Activated B cell treated with CpG ODN at 0.5 μM for 24 hours (primary cell): ENCODE data around the gene GRHL1. TPM values are rescaled to one million over a fixed set of nuclear protein-coding genes. Genes with fewer than 3 reads are reported as not detected.

ENCODE experiments used
- ATAC-seq: fragments of 200-7000 bp; cut with Tn5 transposase; one replicate; pipeline ENCODE4 v1.10.0; 2021; ENCODE audit warnings: low read depth, mild to moderate bottlenecking, moderate library complexity
- CTCF ChIA-PET: fragments of 350-600 bp; sonication (Branson Sonifier 250); formaldehyde crosslinking; loops from one replicate; lab custom pipeline; 2021; ENCODE audit warnings: antibody characterized with exemption; lab: Charles Lee
- POLR2A ChIA-PET: fragments of 350-600 bp; sonication (Branson Sonifier 250); formaldehyde crosslinking; loops from one replicate; lab custom pipeline; 2021; ENCODE audit warnings: antibody characterized with exemption; lab: Charles Lee
- DNase-seq: peaks from one replicate; pipeline ENCODE4 v3.0.0; 2022
- H3K27ac Mint-ChIP-seq: one replicate; pipeline ENCODE4 v1.8.0; 2020; ENCODE audit warnings: mixed read lengths
- H3K27me3 Mint-ChIP-seq: one replicate; pipeline ENCODE4 v1.8.0; 2021; ENCODE audit warnings: mixed read lengths
- H3K36me3 Mint-ChIP-seq: one replicate; pipeline ENCODE4 v1.8.0; 2021; ENCODE audit warnings: low read depth, mixed read lengths
- H3K4me1 Mint-ChIP-seq: one replicate; pipeline ENCODE4 v1.8.0; 2021; ENCODE audit warnings: mixed read lengths
- H3K4me3 Mint-ChIP-seq: one replicate; pipeline ENCODE4 v1.8.0; 2020; ENCODE audit warnings: mild to moderate bottlenecking, mixed read lengths
- H3K9me3 Mint-ChIP-seq: one replicate; pipeline ENCODE4 v1.8.0; 2020; ENCODE audit warnings: mixed read lengths
- CTCF ChIP-seq: fragments of 200-600 bp; IDR thresholded peaks from one replicate; pipeline ENCODE4 v1.8.0; 2022; ENCODE audit warnings: antibody characterized with exemption, mild to moderate bottlenecking
- intact Hi-C: fragments of 100-400 bp; cut with micrococcal nuclease; formaldehyde crosslinking; loops from one replicate; pipeline ENCODE4 v1.15.1; 2024
- total RNA-seq: library from RNA; stranded (reverse); gene quantifications from 2 replicates; pipeline ENCODE4 v1.2.3, GENCODE V29; 2022

Gene GRHL1
- total RNA-seq, 1 donor from 2014 or later, result 0.95 TPM

DNA sequence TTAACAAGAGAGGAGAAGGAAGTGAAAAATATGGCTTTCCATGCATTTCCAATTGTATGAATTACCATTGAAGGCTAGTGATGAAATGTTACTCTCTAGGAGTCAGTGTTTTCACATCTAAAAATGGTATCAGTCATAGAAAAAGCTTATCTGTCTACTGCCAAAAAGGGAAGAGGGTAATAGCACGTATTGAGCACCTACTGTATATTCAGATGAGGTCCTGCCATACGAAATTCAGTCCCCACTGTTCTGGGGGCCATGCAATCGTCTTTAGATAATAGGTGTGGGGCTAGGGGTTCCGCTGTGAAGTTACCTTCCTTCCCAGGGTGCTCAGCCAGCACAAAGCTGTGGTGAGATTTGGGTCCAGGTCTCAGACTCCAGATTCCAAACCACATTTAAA is 14.2 kb upstream of the GRHL1 start:
- POLR2A ChIA-PET, result no interaction called here
- Mint-ChIP-seq H3K9me3 (no peaks in the 10 kb centered on the region), H3K4me1 (no peaks in the 10 kb centered on the region), H3K27me3 (peaks cover 3% of the 10 kb centered on the region), H3K27ac (no peak overlapping the region), H3K4me3 (no peak overlapping the region), H3K36me3 (peaks cover 26% of the 10 kb centered on the region)
- CTCF ChIA-PET, result interaction anchor here (0.8 kb wide), 1 partner anchor 110 kb away, joined by 3 read pairs; no protein-coding TSS in a partner anchor
- intact Hi-C loops, result no loop called here
- DNase-seq (no peak), ATAC-seq (no peak)
- no peak for TF ChIP-seq CTCF

DNA sequence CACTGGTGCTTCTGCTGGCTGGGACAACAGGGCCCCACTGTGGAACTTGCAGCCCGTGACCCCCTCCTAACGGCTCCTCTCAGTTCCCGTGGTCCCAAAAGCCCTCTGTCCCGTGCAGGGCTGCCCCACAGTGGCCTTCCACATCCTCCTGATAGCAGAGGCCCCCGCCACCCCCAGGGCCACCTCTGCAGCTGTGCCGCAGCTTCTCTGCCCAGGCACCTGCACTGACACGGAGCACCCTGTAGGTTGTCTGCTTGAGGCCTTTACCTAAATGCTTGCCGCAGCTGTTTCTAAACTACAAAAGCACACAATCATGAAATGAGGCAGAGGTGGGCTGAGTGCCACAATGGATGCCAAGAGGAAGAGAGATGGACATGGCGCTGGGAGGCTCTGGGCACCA is 13.5 kb upstream of the GRHL1 start:
- Mint-ChIP-seq H3K9me3 (no peaks in the 10 kb centered on the region), H3K4me3 (no peak overlapping the region), H3K27ac (no peak overlapping the region), H3K36me3 (peaks cover 19% of the 10 kb centered on the region), H3K27me3 (peaks cover 4% of the 10 kb centered on the region), H3K4me1 (no peaks in the 10 kb centered on the region)
- ChIA-PET CTCF (no interaction called here), POLR2A (no interaction called here)
- DNase-seq (no peak), ATAC-seq (no peak)
- intact Hi-C loops, result no loop called here
- no peak for TF ChIP-seq CTCF

- Mint-ChIP-seq H3K9me3 (no peaks in the 10 kb centered on the region), H3K36me3 (peaks cover 6% of the 10 kb centered on the region), H3K4me3 (no peak overlapping the region), H3K27ac (no peak overlapping the region), H3K27me3 (peaks cover 8% of the 10 kb centered on the region), H3K4me1 (no peaks in the 10 kb centered on the region)
- TF ChIP-seq CTCF, result no peak
- CTCF ChIA-PET, result interaction anchor here (1.3 kb wide), 1 partner anchor 44 kb away, joined by 3 read pairs; no protein-coding TSS in a partner anchor
- no peak for DNase-seq
- POLR2A ChIA-PET, result no interaction called here
- ATAC-seq, result no peak
- intact Hi-C loops, result no loop called here
Measured at GRCh38 chr2:9939587-9940485, 11.7 kb upstream of the GRHL1 start.

GRCh38 chr2:9941196-9941995 is 10.1 kb upstream of the GRHL1 start:
- H3K4me3 Mint-ChIP-seq, result no peak overlapping the region
- ATAC-seq, result no peak
- H3K27me3 Mint-ChIP-seq, result peaks cover 20% of the 10 kb centered on the region
- H3K27ac Mint-ChIP-seq, result no peak overlapping the region
- H3K4me1 Mint-ChIP-seq, result no peaks in the 10 kb centered on the region
- H3K9me3 Mint-ChIP-seq, result no peaks in the 10 kb centered on the region
- ChIA-PET CTCF (no interaction called here), POLR2A (interaction anchor here (0.5 kb wide), 1 partner anchor 531 kb away, joined by 3 read pairs; no protein-coding TSS in a partner anchor)
- H3K36me3 Mint-ChIP-seq, result peaks cover 2% of the 10 kb centered on the region
- no peak for TF ChIP-seq CTCF
- intact Hi-C loops, result no loop called here
- DNase-seq, result no peak

- H3K9me3 Mint-ChIP-seq, result no peaks in the 10 kb centered on the region
- ATAC-seq (no peak), DNase-seq (no peak)
- peaks cover 21% of the 10 kb centered on the region for H3K27me3 Mint-ChIP-seq
- H3K36me3 Mint-ChIP-seq, result no peaks in the 10 kb centered on the region
- no peak overlapping the region for H3K27ac Mint-ChIP-seq
- TF ChIP-seq CTCF, result no peak
- POLR2A ChIA-PET, result interaction anchor here (0.5 kb wide), 1 partner anchor 530 kb away, joined by 3 read pairs; no protein-coding TSS in a partner anchor
- H3K4me1 Mint-ChIP-seq, result no peaks in the 10 kb centered on the region
- no peak overlapping the region for H3K4me3 Mint-ChIP-seq
- CTCF ChIA-PET, result no interaction called here
- intact Hi-C loops, result no loop called here
Measured at GRCh38 chr2:9941996-9942390, 9.5 kb upstream of the GRHL1 start.
